NB4 (cell line): Measurements from ENCODE around the gene TMEM88.
"Not testable (repeated sequence)": the region's sequence is repeated elsewhere in the genome, so short reads cannot be mapped to it uniquely, and the experiment has no call there.

Experiments
- DNase-seq: peaks from one replicate; pipeline ENCODE4 v3.0.0; 2010; ENCODE audit warnings: low read depth
- H3K4me3 ChIP-seq: one replicate; pipeline ENCODE4 v1.5.1; 2011; ENCODE audit warnings: mild to moderate bottlenecking, low read depth, low read length, moderate library complexity
- CTCF ChIP-seq: IDR thresholded peaks from one replicate; pipeline ENCODE4 v1.5.1; 2012; ENCODE audit warnings: low read depth, low read length
- MAX ChIP-seq: IDR thresholded peaks from 2 replicates; pipeline ENCODE4 v1.6.1; 2011; ENCODE audit warnings: low read depth, low read length
- MYC ChIP-seq: IDR thresholded peaks from 2 replicates; pipeline ENCODE4 v1.6.1; 2011; ENCODE audit warnings: low read depth, low read length
- POLR2A ChIP-seq: IDR thresholded peaks from 2 replicates; pipeline ENCODE4 v1.6.1; 2011; ENCODE audit warnings: mild to moderate bottlenecking; ENCODE audit not compliant: insufficient read length; ENCODE audit errors: extremely low read depth

TMEM88 gene

GRCh38 chr17:7858522-7858810 is 3.6 kb downstream of the TMEM88 start:
- peak; percentile 76 for DNase-seq
- H3K4me3 ChIP-seq: peak overlapping the region; percentile 87
- peak; percentile 40 for TF ChIP-seq CTCF
- peak; percentile 26; the same call in 1 of the 2 replicates for TF ChIP-seq MAX
- no peak; the same call in 1 of the 2 replicates for TF ChIP-seq MYC
- TF ChIP-seq POLR2A: no peak

GRCh38 chr17:7859028-7859427 is 4.2 kb downstream of the TMEM88 start:
- peak overlapping the region; percentile 87 for H3K4me3 ChIP-seq
- DNase-seq: no peak
- TF ChIP-seq MYC: no peak

- DNase-seq: peak; percentile 28
- no peak overlapping the region for H3K4me3 ChIP-seq
- TF ChIP-seq MAX (no peak), POLR2A (no peak), MYC (no peak), CTCF (peak; percentile 40)
Observed at GRCh38 chr17:7862692-7863437, 8.0 kb downstream of the TMEM88 start.

GRCh38 chr17:7864384-7864783 is 9.5 kb downstream of the TMEM88 start:
- H3K4me3 ChIP-seq, DNase-seq: not testable (repeated sequence)

GRCh38 chr17:7864995-7865650 is 10.3 kb downstream of the TMEM88 start:
- no peak overlapping the region for H3K4me3 ChIP-seq
- DNase-seq: no peak
- TF ChIP-seq MAX (no peak), MYC (no peak), POLR2A (no peak), CTCF (no peak)

- no peak overlapping the region for H3K4me3 ChIP-seq
- DNase-seq: peak; percentile 66
- TF ChIP-seq CTCF (no peak), POLR2A (no peak), MYC (no peak), MAX (no peak)
Observed at GRCh38 chr17:7867881-7868329, 13.0 kb downstream of the TMEM88 start.

- TF ChIP-seq MYC (no peak), MAX (no peak), CTCF (no peak), POLR2A (no peak)
- no peak for DNase-seq
- H3K4me3 ChIP-seq: no peak overlapping the region
Observed at GRCh38 chr17:7873051-7873450, 18.2 kb downstream of the TMEM88 start.
